HCT116 (cell line): ENCODE measurements around the gene LCMT1. TPM values are rescaled to one million over a fixed set of nuclear protein-coding genes. Genes with fewer than 3 reads are reported as not detected.

ENCODE experiments used
- ATAC-seq: fragments of 200-7000 bp; cut with Tn5 transposase; 2 replicates; pipeline ENCODE4 v1.9.1; 2020; ENCODE audit warnings: mild to moderate bottlenecking, moderate library complexity
- BruUV-seq: library from RNA; stranded (reverse); fragments of 400-500 nt; replicated peaks from 2 replicates; lab custom pipeline; 2021; lab: Mats Ljungman, UMichigan
- CTCF ChIA-PET: fragments of 300-600 bp; sonication (Branson Sonifier 250); formaldehyde crosslinking; loops from one replicate; lab custom pipeline; 2021; ENCODE audit warnings: antibody characterized with exemption; lab: Charles Lee
- POLR2A ChIA-PET: fragments of 300-600, 350-600 bp; sonication (Branson Sonifier 250); formaldehyde crosslinking; loops from one replicate; lab custom pipeline; 2021; ENCODE audit warnings: antibody characterized with exemption; lab: Charles Lee
- RAD21 ChIA-PET, 2 experiments: fragments of 300-600 bp; sonication (Branson Sonifier 250); formaldehyde crosslinking; loops; one replicate each; lab custom pipeline; 2023; ENCODE audit warnings: low total read pairs in 2 of 2; ENCODE audit not compliant: uncharacterized antibody in 2 of 2, unreplicated experiment in 2 of 2, low non-redundant PET in 1 of 2; lab: Charles Lee
- DNase-seq: peaks from one replicate; pipeline ENCODE4 v3.0.0-alpha.2; 2010; ENCODE audit warnings: low read depth, low spot score
- H2AFZ ChIP-seq: fragments of 200-600 bp; shearing (Covaris generic), sonication (generic); 2 replicates; pipeline ENCODE4 v1.6.1; 2017; ENCODE audit warnings: low read depth, mixed run types, mixed read lengths, antibody characterized with exemption, low read length; ENCODE audit not compliant: poor library complexity, severe bottlenecking
- H3K27ac ChIP-seq: 2 replicates; pipeline ENCODE4 v1.5.1; 2012; ENCODE audit warnings: low read depth, low read length
- H3K27me3 ChIP-seq: fragments of 200-600 bp; sonication (generic); 2 replicates; pipeline ENCODE4 v1.6.1; 2016; ENCODE audit warnings: mixed run types, low read length, mixed read lengths; ENCODE audit not compliant: insufficient read depth
- H3K36me3 ChIP-seq, 2 experiments: fragments of 200-500 bp in 1 of 2; fragments of 200-600 bp in 1 of 2; sonication (Bioruptor generic) in 1 of 2; sonication (generic) in 1 of 2; 2 replicates each; pipeline versions ENCODE4 v1.5.1 to v1.6.1; 2014 to 2016; ENCODE audit warnings: low read length in 2 of 2, inconsistent platforms in 1 of 2, mixed read lengths in 1 of 2, mixed run types in 1 of 2; ENCODE audit not compliant: insufficient read depth in 2 of 2, control insufficient read depth in 1 of 2
- H3K4me1 ChIP-seq, 2 experiments: fragments of 200-600 bp in 1 of 2; sonication (generic) in 1 of 2; 2 replicates each; pipeline versions ENCODE4 v1.5.1 to v1.6.1; 2012 to 2017; ENCODE audit warnings: low read length in 2 of 2, inconsistent platforms in 1 of 2, mild to moderate bottlenecking in 1 of 2, mixed read lengths in 1 of 2, mixed run types in 1 of 2, moderate library complexity in 1 of 2; ENCODE audit not compliant: insufficient read depth in 2 of 2, control insufficient read depth in 1 of 2
- H3K4me2 ChIP-seq: fragments of 200-600 bp; sonication (generic); 2 replicates; pipeline ENCODE4 v1.6.1; 2017; ENCODE audit warnings: mixed run types, low read length, mixed read lengths
- H3K4me3 ChIP-seq, 2 experiments: fragments of 200-600 bp in 1 of 2; sonication (generic) in 1 of 2; replicated peaks in 1 of 2; 2 replicates each; pipeline ENCODE4 v1.5.1; 2011 to 2016; ENCODE audit warnings: low read length in 2 of 2, control low read depth in 1 of 2, low read depth in 1 of 2, mild to moderate bottlenecking in 1 of 2, mixed read lengths in 1 of 2, mixed run types in 1 of 2
- H3K79me2 ChIP-seq: fragments of 200-600 bp; sonication (generic); 2 replicates; pipeline ENCODE4 v1.6.1; 2017; ENCODE audit warnings: mild to moderate bottlenecking, mixed run types, low read length, moderate library complexity, mixed read lengths; ENCODE audit not compliant: insufficient read depth
- H3K9ac ChIP-seq: fragments of 200-600 bp; sonication (generic); 2 replicates; pipeline ENCODE4 v1.6.1; 2016; ENCODE audit warnings: low read length, mixed read lengths
- H3K9me2 ChIP-seq: fragments of 200-600 bp; sonication (generic), shearing (Covaris generic); 2 replicates; pipeline ENCODE4 v1.6.1; 2017; ENCODE audit warnings: mixed run types, mild to moderate bottlenecking, moderate library complexity; ENCODE audit not compliant: insufficient read depth
- H3K9me3 ChIP-seq, 2 experiments: fragments of 200-500 bp in 1 of 2; fragments of 200-600 bp in 1 of 2; sonication (Bioruptor generic) in 1 of 2; sonication (generic) in 1 of 2; 2 replicates each; pipeline ENCODE4 v1.6.1; 2014 to 2017; ENCODE audit warnings: low read length in 2 of 2, mixed read lengths in 2 of 2, inconsistent platforms in 1 of 2, low read depth in 1 of 2, mild to moderate bottlenecking in 1 of 2, mixed run types in 1 of 2, moderate library complexity in 1 of 2; ENCODE audit not compliant: control insufficient read depth in 1 of 2, insufficient read depth in 1 of 2
- H4K20me1 ChIP-seq: fragments of 200-600 bp; sonication (generic), shearing (Covaris generic); 2 replicates; pipeline ENCODE4 v1.6.1; 2017; ENCODE audit warnings: mixed run types, mild to moderate bottlenecking, moderate library complexity; ENCODE audit not compliant: insufficient read depth
- ATF3 ChIP-seq: IDR thresholded peaks from 2 replicates; pipeline ENCODE4 v1.6.1; 2012
- CBX3 ChIP-seq: IDR thresholded peaks from 2 replicates; pipeline ENCODE4 v1.6.1; 2012; ENCODE audit warnings: low read depth
- ELF1 ChIP-seq: IDR thresholded peaks from 2 replicates; pipeline ENCODE4 v1.6.1; 2012; ENCODE audit warnings: low read depth, borderline replicate concordance
- EZH2 ChIP-seq: fragments of 200-600 bp; sonication (generic); IDR thresholded peaks from 2 replicates; pipeline ENCODE4 v1.6.1; 2017; ENCODE audit warnings: antibody characterized with exemption, mixed run types
- FOSL1 ChIP-seq: IDR thresholded peaks from 2 replicates; pipeline ENCODE4 v1.6.1; 2012; ENCODE audit warnings: low read depth
- JUND ChIP-seq: IDR thresholded peaks from 2 replicates; pipeline ENCODE4 v1.6.1; 2012
- POLR2AphosphoS5 ChIP-seq: IDR thresholded peaks from 2 replicates; pipeline ENCODE4 v1.6.1; 2011; ENCODE audit warnings: mild to moderate bottlenecking, low read depth, low read length, moderate library complexity
- RAD21 ChIP-seq: IDR thresholded peaks from 2 replicates; pipeline ENCODE4 v1.6.1; 2012; ENCODE audit warnings: low read depth, mild to moderate bottlenecking
- SIN3A ChIP-seq: IDR thresholded peaks from 2 replicates; pipeline ENCODE4 v1.6.1; 2012; ENCODE audit warnings: low read depth
- SP1 ChIP-seq: IDR thresholded peaks from 2 replicates; pipeline ENCODE4 v1.6.1; 2012; ENCODE audit warnings: low read depth
- TCF7L2 ChIP-seq: IDR thresholded peaks from 2 replicates; pipeline ENCODE4 v1.7.0; 2011; ENCODE audit warnings: borderline replicate concordance, inconsistent platforms; ENCODE audit not compliant: insufficient read depth, insufficient read length; ENCODE audit errors: extremely low read depth
- ZBTB33 ChIP-seq: IDR thresholded peaks from 2 replicates; pipeline ENCODE4 v1.6.1; 2011; ENCODE audit warnings: mild to moderate bottlenecking, low read length, moderate library complexity; ENCODE audit not compliant: insufficient replicate concordance; ENCODE audit errors: extremely low read depth
- intact Hi-C: fragments of 100-400 bp; cut with micrococcal nuclease; formaldehyde crosslinking; loops from 2 replicates; pipeline ENCODE4 v1.10.0; 2022
- total RNA-seq: library from RNA; stranded (reverse); gene quantifications from one replicate; pipeline ENCODE4 v1.2.1, GENCODE V29; 2021; ENCODE audit not compliant: unreplicated experiment
- TF ChIP-seq, protein P1 (sequence below): IDR thresholded peaks from 2 replicates; pipeline ENCODE4 v1.6.1; 2012

LCMT1 gene
- total RNA-seq, 1 experiment from 2014 or later: 52.4 TPM

GRCh38 chr16:25172831-25173230, 61.3 kb downstream of the LCMT1 start:
- Histone ChIP-seq H3K4me1 (no peaks in the 10 kb centered on the region), H3K9me3 (no peaks in the 10 kb centered on the region), H3K4me3 (no peak overlapping the region), H3K27me3 (no peaks in the 10 kb centered on the region), H3K36me3 (peaks cover 7 to 22% of the 10 kb centered on the region in 2 experiments), H3K27ac (no peak overlapping the region), H3K9ac (no peak overlapping the region), H3K79me2 (no peaks in the 10 kb centered on the region), H3K9me2 (no peaks in the 10 kb centered on the region), H2AFZ (no peak overlapping the region), H3K4me2 (no peak overlapping the region), H4K20me1 (no peaks in the 10 kb centered on the region)
- RAD21 ChIA-PET: no interaction called here
- intact Hi-C loops: no loop called here
- DNase-seq (no peak), ATAC-seq (no peak)
- no peak for TF ChIP-seq FOSL1
- POLR2A ChIA-PET: no interaction called here
- CTCF ChIA-PET: no interaction called here
- BruUV-seq: no TSS peak

GRCh38 chr16:25174285-25174684, 62.7 kb downstream of the LCMT1 start:
- Histone ChIP-seq H3K27me3 (no peaks in the 10 kb centered on the region), H2AFZ (no peak overlapping the region), H3K9me3 (no peaks in the 10 kb centered on the region), H3K9ac (no peak overlapping the region), H3K4me2 (no peak overlapping the region), H3K4me3 (no peak overlapping the region), H3K36me3 (peaks cover 3 to 17% of the 10 kb centered on the region in 2 experiments), H3K9me2 (no peaks in the 10 kb centered on the region), H4K20me1 (no peaks in the 10 kb centered on the region), H3K27ac (no peak overlapping the region), H3K4me1 (no peaks in the 10 kb centered on the region), H3K79me2 (no peaks in the 10 kb centered on the region)
- ATAC-seq (no peak), DNase-seq (no peak)
- ChIA-PET RAD21 (no interaction called here), POLR2A (no interaction called here), CTCF (no interaction called here)
- intact Hi-C loops: no loop called here
- no TSS peak for BruUV-seq
- TF ChIP-seq CBX3 (no peak), SIN3A (no peak), ELF1 (no peak), ATF3 (no peak), RAD21 (no peak), TCF7L2 (no peak), EZH2 (no peak), POLR2AphosphoS5 (no peak), JUND (no peak), ZBTB33 (no peak), SP1 (no peak)
- TF ChIP-seq, protein P1, sequence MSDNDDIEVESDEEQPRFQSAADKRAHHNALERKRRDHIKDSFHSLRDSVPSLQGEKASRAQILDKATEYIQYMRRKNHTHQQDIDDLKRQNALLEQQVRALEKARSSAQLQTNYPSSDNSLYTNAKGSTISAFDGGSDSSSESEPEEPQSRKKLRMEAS: no peak
